Gastroesophageal sphincter (tissue), 3 donors: Measurements from ENCODE around the gene FRMD5.

Experiments
- POLR2A ChIP-seq, 2 donors: fragments of 450-650 bp; IDR thresholded peaks; one replicate each; pipeline ENCODE4 v1.6.1; 2017; ENCODE audit warnings: antibody characterized with exemption in 2 of 2, mild to moderate bottlenecking in 2 of 2, moderate library complexity in 1 of 2
- POLR2AphosphoS5 ChIP-seq: sonication (generic); formaldehyde crosslinking; IDR thresholded peaks from one replicate; pipeline ENCODE4 v1.6.1; 2017; ENCODE audit warnings: antibody characterized with exemption
- TF ChIP-seq, protein P1 (sequence below), 4 experiments: fragments of 200-600 bp in 2 of 4; fragments of 450-650 bp in 2 of 4; sonication (generic) in 1 of 4; IDR thresholded peaks; one replicate each; pipeline ENCODE4 v1.5.1; 2017 to 2019; ENCODE audit warnings: antibody characterized with exemption in 4 of 4, mild to moderate bottlenecking in 2 of 4, moderate library complexity in 2 of 4

DNA sequence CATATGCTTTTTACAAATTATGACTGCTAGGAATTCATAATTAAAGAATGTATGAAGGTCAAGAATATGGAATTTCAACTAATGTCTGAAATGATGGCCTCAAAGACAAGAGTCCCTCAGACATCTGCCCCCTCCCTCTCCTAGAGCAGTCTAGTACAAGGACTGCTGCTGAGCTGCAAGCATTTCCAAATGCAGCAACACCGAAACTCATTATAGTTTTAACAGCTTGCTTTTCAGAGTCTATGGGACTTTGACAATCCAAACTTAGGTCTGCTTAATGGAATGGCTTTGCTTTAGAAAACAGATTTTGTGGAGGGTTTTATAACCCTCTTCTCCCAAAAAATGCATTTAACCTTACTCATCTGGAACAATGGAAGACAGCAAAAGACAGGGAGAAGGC is 252.9 kb downstream of the FRMD5 start:
- TF ChIP-seq POLR2A (IDR thresholded peaks at IDR 0.05): no peak
- TF ChIP-seq, protein P1, sequence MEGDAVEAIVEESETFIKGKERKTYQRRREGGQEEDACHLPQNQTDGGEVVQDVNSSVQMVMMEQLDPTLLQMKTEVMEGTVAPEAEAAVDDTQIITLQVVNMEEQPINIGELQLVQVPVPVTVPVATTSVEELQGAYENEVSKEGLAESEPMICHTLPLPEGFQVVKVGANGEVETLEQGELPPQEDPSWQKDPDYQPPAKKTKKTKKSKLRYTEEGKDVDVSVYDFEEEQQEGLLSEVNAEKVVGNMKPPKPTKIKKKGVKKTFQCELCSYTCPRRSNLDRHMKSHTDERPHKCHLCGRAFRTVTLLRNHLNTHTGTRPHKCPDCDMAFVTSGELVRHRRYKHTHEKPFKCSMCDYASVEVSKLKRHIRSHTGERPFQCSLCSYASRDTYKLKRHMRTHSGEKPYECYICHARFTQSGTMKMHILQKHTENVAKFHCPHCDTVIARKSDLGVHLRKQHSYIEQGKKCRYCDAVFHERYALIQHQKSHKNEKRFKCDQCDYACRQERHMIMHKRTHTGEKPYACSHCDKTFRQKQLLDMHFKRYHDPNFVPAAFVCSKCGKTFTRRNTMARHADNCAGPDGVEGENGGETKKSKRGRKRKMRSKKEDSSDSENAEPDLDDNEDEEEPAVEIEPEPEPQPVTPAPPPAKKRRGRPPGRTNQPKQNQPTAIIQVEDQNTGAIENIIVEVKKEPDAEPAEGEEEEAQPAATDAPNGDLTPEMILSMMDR (IDR thresholded peaks at IDR 0.05): no peak
- no peak for TF ChIP-seq POLR2AphosphoS5
